NCI-H2107 treated with DMSO at 0.1 percent for 48 hours (cell line): ENCODE data around the gene TRAK1.

Experiments
- DNase-seq: peaks from one replicate; lab custom pipeline; 2025; ENCODE audit not compliant: unreplicated experiment; lab: John Stamatoyannopoulos, UW

TRAK1 gene

GRCh38 chr3:42198709-42199108, 107.6 kb downstream of the TRAK1 start:
- no peak for DNase-seq

- DNase-seq = no peak
Observed at GRCh38 chr3:42202217-42202865, 111.2 kb downstream of the TRAK1 start.

GRCh38 chr3:42204867-42205599, 113.9 kb downstream of the TRAK1 start:
- peak; percentile 52 for DNase-seq

- DNase-seq = no peak
Observed at GRCh38 chr3:42205800-42206514, 114.8 kb downstream of the TRAK1 start.

- DNase-seq = no peak
Observed at GRCh38 chr3:42209917-42210316, 118.8 kb downstream of the TRAK1 start.

- no peak for DNase-seq
Observed at GRCh38 chr3:42210726-42211125, 119.6 kb downstream of the TRAK1 start.

- DNase-seq = peak; percentile 64
Observed at GRCh38 chr3:42213417-42213816, 122.3 kb downstream of the TRAK1 start.

- DNase-seq = peak; percentile 81
Observed at GRCh38 chr3:42214064-42214463, 122.9 kb downstream of the TRAK1 start.

- DNase-seq = no peak
Observed at GRCh38 chr3:42214565-42215283, 123.6 kb downstream of the TRAK1 start.

GRCh38 chr3:42216302-42216701, 125.1 kb downstream of the TRAK1 start:
- no peak for DNase-seq

- no peak for DNase-seq
Observed at GRCh38 chr3:42216931-42217333, 125.8 kb downstream of the TRAK1 start.

GRCh38 chr3:42220436-42221121, 129.4 kb downstream of the TRAK1 start:
- no peak for DNase-seq

- no peak for DNase-seq
Observed at GRCh38 chr3:42222942-42223693, 132.0 kb downstream of the TRAK1 start.

GRCh38 chr3:42224178-42224577, 133.0 kb downstream of the TRAK1 start:
- DNase-seq = no peak

GRCh38 chr3:42224658-42225421, 133.7 kb downstream of the TRAK1 start:
- DNase-seq = peak; percentile 49

- DNase-seq = no peak
Observed at GRCh38 chr3:42225486-42226363, 134.6 kb downstream of the TRAK1 start.

GRCh38 chr3:42226470-42227425, 135.6 kb downstream of the TRAK1 start:
- peak; percentile 56 for DNase-seq
